Coronary artery (tissue), 2 donors: ENCODE measurements around the gene UNC93A.
"Not testable (repeated sequence)": the region's sequence is repeated elsewhere in the genome, so short reads cannot be mapped to it uniquely, and the experiment has no call there.

Experiments used
- DNase-seq: peaks from one replicate; pipeline ENCODE4 v3.0.0-alpha.2; 2017; ENCODE audit warnings: low spot score
- H3K27ac ChIP-seq, 2 donors: fragments of 200-600 bp; sonication (generic); one replicate each; pipeline ENCODE4 v1.5.1; 2016 to 2019
- H3K4me3 ChIP-seq: fragments of 200-600 bp; sonication (generic); 2 replicates; pipeline ENCODE4 v1.5.1; 2016; ENCODE audit warnings: mild to moderate bottlenecking, moderate library complexity
- TF ChIP-seq, protein P1 (sequence below): fragments of 200-600 bp; sonication (generic); IDR thresholded peaks from one replicate; pipeline ENCODE4 v1.5.1; 2019; ENCODE audit warnings: antibody characterized with exemption

Gene UNC93A

DNA sequence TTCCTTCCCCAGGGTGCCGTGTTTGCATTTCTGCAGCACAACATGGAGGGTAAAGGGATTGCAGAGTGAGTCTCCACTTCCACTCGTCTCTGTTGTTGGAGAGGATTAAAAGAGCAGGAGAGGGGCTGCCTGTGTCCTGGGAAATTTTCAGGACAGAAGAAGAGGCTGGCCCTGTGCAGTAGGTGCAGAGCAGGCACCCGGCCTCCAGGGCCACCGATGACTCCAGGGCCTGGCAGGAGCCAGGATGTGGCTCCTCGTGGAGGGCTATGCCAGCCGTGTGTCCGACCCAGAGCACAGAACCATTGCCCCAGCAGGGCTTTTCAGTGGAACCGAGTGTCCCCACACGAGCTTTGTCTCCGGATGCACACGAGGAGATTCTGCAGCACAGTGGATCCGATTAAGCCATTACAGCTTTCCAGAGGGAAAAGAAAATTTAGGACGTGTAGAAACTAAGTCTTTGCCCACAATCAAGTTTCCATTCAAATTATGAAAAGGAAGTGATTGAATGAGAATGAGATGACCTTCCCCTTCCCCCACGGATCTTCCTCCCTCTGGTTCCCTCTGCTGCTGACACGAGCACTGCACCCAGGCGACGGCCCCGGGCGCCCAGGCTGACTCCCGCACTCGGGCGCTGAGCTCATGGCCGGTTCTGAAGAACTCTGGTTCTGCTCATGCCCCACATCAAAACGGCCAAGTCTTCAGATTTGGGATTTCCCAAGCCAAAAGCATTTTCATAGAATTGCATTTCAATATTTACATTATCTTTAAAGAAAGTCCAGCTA, 43.1 kb upstream of the UNC93A start:
- no peak for DNase-seq
- TF ChIP-seq, protein P1, sequence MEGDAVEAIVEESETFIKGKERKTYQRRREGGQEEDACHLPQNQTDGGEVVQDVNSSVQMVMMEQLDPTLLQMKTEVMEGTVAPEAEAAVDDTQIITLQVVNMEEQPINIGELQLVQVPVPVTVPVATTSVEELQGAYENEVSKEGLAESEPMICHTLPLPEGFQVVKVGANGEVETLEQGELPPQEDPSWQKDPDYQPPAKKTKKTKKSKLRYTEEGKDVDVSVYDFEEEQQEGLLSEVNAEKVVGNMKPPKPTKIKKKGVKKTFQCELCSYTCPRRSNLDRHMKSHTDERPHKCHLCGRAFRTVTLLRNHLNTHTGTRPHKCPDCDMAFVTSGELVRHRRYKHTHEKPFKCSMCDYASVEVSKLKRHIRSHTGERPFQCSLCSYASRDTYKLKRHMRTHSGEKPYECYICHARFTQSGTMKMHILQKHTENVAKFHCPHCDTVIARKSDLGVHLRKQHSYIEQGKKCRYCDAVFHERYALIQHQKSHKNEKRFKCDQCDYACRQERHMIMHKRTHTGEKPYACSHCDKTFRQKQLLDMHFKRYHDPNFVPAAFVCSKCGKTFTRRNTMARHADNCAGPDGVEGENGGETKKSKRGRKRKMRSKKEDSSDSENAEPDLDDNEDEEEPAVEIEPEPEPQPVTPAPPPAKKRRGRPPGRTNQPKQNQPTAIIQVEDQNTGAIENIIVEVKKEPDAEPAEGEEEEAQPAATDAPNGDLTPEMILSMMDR: no peak
- H3K27ac ChIP-seq: no peak overlapping the region
- no peak overlapping the region for H3K4me3 ChIP-seq

DNA sequence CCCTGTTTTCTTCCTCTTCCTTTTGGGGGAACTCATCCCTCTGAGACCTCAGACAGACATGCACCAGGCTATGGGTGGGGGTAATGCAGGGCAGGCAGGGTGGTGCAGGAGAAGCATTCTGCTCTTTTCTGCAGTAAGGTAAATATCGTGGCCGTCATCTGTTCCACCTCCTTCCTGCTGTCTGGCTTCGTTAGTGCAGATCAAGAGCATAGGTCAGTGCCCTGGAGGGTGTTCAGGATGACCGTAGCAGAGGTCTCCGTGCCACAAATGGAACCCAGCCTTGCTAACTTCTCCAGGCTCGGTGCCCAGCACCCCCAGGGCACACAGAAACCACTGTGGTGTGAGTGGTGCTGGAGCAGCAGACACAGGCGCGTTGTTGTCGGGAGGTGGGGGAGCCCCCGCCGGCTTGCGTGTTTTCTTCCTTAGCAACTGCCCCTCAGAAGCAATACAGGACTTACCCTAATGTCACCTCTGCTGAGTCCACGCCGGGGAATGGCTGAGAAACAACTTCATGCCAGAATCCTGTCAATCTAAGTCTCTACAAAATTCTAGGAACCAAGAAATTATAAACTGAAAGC, 42.1 kb upstream of the UNC93A start:
- not testable (repeated sequence) for H3K4me3 ChIP-seq, DNase-seq, H3K27ac ChIP-seq

DNA sequence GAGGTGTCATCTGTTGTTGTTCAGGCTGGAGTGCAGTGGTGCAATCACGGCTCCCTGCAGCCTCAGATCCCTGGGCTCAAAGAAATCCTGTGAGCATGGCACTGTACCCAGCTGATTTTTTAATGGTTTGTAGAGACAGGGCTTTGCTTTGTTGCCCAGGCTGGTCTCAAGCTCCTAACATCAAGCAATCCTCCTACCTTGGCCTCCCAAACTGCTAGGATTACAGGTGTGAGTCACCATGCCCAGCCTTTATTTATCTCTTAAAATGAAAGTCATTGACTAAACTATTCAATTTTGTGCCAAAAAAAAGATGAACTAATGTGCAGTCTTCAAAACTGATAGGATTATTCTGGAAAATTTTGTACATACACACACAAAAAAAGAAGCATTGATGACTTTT, 38.8 kb upstream of the UNC93A start:
- DNase-seq: no peak
- H3K4me3 ChIP-seq: no peak overlapping the region
- H3K27ac ChIP-seq: no peak overlapping the region
- TF ChIP-seq, protein P1: no peak

DNA sequence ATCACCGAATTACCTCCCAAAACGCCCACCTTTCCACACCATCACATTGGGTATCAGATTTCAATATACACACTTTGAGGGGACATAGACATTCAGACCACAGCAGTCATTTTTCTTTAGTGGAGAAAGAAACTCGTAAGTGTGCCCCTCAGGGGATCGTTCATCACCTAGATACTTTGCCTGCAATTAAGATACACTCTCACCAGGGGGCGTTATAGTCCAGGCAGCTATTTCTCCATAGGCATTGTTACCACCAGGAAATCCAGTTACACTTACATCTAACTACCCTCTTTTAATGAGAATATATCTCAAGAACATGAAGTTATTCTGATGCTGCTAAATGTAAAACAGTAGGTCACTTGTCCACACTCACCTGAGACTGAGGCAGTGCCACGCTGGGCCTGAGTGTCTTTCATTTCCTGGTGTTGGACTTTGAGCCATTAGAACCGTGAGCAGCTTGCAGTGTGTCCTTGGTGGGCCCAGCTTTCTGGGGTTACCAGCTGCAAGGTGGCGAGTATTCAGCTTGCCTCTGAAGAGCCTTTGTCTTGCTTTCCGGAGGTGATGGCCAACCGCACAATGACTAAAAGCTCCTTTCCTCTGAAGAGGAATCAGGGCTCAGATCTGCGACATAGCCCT, 35.1 kb upstream of the UNC93A start:
- DNase-seq: no peak
- Histone ChIP-seq H3K27ac (no peak overlapping the region), H3K4me3 (no peak overlapping the region)
- TF ChIP-seq, protein P1: no peak

DNA sequence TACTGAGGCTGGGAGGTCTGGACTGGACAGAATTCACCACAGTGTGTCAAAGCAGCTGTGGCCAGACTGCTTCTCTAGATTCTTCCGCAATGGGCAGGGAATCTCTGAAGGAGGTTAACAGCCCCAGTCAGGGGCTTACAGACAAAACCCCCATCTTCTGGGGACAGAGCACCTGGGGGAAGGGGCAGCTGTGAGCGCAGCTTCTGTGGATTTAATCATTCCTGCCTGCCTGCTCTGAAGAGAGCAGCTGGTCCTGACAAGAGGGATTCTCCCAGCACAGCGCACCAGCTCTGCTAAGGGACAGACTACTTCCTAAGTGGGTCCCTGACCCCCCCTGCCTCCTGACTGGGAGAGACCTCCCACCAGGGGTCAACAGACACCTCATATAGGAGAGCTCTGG, 32.5 kb upstream of the UNC93A start:
- TF ChIP-seq, protein P1: no peak
- Histone ChIP-seq H3K4me3 (no peak overlapping the region), H3K27ac (no peak overlapping the region)
- DNase-seq: no peak

DNA sequence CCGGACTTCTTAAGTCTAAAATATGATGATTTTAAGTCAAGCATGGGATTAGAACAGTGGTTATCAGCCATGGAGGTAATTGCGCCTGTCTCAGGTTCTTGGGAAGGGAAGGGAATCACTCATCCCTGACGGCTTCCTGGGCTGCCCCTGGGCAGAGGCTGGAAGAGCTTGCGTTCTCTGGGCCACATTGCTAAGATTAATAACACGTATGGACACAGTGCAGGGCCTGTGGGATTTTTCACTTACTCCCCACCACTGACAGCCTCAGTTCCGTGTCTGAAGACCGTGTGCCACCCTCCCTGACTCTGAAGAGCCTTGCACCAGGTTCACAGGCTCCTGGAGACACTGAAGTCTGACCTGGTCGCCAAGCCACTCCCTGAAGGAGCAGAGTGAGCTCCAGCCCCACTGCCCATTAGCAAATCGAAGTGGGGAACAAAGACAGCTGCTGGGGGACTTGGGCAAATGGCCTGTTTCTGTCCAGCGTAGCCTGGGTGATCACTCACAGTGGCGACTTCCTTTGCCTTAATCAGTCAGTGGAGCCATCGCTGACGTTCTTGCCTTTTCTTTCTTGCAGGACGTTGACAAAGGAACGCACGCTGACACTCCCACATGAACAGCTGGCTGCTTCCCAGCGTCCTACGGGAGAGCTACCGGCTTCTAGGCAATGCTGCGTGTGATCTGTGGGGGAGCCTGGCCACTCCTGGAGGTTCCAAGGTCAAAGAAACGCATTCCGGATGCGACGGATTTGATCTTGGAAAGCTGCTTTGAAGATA, 24.9 kb upstream of the UNC93A start:
- H3K27ac ChIP-seq, H3K4me3 ChIP-seq, DNase-seq: not testable (repeated sequence)

DNA sequence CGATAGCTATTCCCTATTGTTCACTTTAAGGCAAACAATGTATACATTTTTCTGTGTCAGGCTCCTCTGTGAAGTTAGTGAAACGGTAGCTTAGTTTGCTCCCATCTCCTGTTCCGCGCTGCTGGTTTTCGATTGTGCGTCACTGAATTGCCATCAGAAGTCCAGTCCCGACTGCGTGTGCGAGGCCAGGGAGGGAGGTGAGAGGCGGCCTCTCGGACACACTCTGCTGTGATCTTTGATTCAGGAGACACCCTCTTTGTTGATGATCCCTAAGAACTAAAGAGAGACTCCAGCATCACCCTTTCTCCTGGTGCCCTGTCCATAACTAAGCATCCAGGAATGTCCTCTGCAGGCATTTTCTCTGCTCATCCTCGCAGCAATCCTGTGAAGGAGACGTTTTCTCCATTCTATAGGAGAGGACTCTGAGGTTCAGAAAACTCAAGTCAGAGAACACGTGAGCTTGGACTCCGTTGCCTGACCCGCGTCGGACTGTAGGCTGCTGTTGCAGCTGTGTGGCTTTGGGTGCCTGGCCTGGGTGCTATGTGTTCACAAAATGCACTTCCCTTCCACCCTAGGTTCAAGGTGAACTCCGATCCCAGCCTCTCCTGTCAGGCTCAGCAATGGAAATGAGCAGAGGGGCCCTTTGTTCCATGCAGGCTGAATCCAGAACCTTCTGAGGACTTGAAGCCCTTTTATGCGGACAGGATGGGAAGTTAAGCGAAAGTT, 24.1 kb upstream of the UNC93A start:
- Histone ChIP-seq H3K27ac (no peak overlapping the region), H3K4me3 (no peak overlapping the region)
- DNase-seq: no peak
- TF ChIP-seq, protein P1: no peak

DNA sequence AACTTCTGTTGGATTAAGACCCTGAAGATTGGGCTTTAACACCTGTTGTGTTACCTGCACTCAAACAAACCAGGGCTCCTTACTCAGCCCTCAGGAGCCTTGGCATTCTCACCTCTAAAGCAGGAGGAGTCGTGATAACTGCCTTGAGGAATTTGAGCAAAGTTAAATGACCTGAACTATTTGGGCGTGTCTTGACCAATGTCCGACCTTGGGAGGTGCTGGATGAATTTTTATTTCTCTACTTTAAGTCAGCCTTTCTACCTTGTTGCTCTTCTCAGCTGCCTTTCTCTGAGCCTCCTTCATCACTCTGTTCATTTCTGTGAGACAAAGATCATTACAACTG, 23.6 kb upstream of the UNC93A start:
- not testable (repeated sequence) for H3K27ac ChIP-seq, H3K4me3 ChIP-seq, DNase-seq
